HEK293 (cell line): ENCODE data around the gene CHD5.

ENCODE experiments used
- CTCF ChIA-PET: fragments of 350-600 bp; formaldehyde crosslinking; extraction: SDS; loops from one replicate; lab custom pipeline; 2021; ENCODE audit warnings: antibody characterized with exemption; lab: Yijun Ruan, JAX
- POLR2A ChIA-PET: fragments of 300-600 bp; formaldehyde crosslinking; extraction: SDS; loops from one replicate; lab custom pipeline; 2020; ENCODE audit warnings: antibody characterized with exemption, inconsistent platforms; lab: Yijun Ruan, JAX
- H3K27ac ChIP-seq: fragments of 200-500 bp; sonication (Bioruptor generic); 2 replicates; pipeline ENCODE4 v1.5.1; 2014; ENCODE audit warnings: low read depth, low read length, control low read depth, inconsistent platforms; ENCODE audit errors: extremely low read depth
- H3K36me3 ChIP-seq, 2 experiments: fragments of 200-500 bp in 1 of 2; sonication (Bioruptor generic) in 1 of 2; 1 replicate in 1 of 2; 2 replicates in 1 of 2; pipeline ENCODE4 v1.5.1; 2014 to 2017; ENCODE audit warnings: inconsistent platforms in 2 of 2, low read length in 2 of 2; ENCODE audit not compliant: control insufficient read depth in 2 of 2, insufficient read depth in 1 of 2
- H3K4me1 ChIP-seq: fragments of 200-500 bp; sonication (Bioruptor generic); 2 replicates; pipeline ENCODE4 v1.5.1; 2014; ENCODE audit warnings: mild to moderate bottlenecking, low read length, inconsistent platforms; ENCODE audit not compliant: control insufficient read depth, insufficient read depth
- H3K4me3 ChIP-seq: 2 replicates; pipeline ENCODE4 v1.5.1; 2011; ENCODE audit warnings: low read depth, mild to moderate bottlenecking, control low read depth, low read length, moderate library complexity
- H3K9me3 ChIP-seq: fragments of 200-500 bp; sonication (Bioruptor generic); 2 replicates; pipeline ENCODE4 v1.5.1; 2014; ENCODE audit warnings: low read depth, low read length, inconsistent platforms; ENCODE audit not compliant: control insufficient read depth, insufficient read depth
- HOXC10 ChIP-seq: sonication (generic); formaldehyde crosslinking; IDR thresholded peaks from 2 replicates; pipeline ENCODE4 v1.8.1; 2023; ENCODE audit warnings: mild to moderate bottlenecking, missing genetic modification reagents
- IKZF3 ChIP-seq: fragments of 450-650 bp; IDR thresholded peaks from 2 replicates; pipeline ENCODE4 v1.5.0; 2018; ENCODE audit warnings: missing biosample characterization, mild to moderate bottlenecking, missing genetic modification characterization, moderate library complexity
- KLF1 ChIP-seq: fragments of 450-650 bp; formaldehyde crosslinking; IDR thresholded peaks from 2 replicates; pipeline ENCODE4 v1.5.1; 2016; ENCODE audit warnings: missing biosample characterization, missing genetic modification characterization
- SETDB1 ChIP-seq: IDR thresholded peaks from one replicate; pipeline ENCODE4 v1.6.1; 2017; ENCODE audit warnings: mild to moderate bottlenecking, low read length, moderate library complexity, mixed read lengths; ENCODE audit not compliant: insufficient read length
- SP3 ChIP-seq: fragments of 450-650 bp; formaldehyde crosslinking; IDR thresholded peaks from 2 replicates; pipeline ENCODE4 v1.5.1; 2016; ENCODE audit warnings: missing biosample characterization, missing genetic modification characterization
- ZBTB17 ChIP-seq: fragments of 450-650 bp; formaldehyde crosslinking; IDR thresholded peaks from 2 replicates; pipeline ENCODE4 v1.5.1; 2016; ENCODE audit warnings: missing biosample characterization, missing genetic modification characterization
- ZNF335 ChIP-seq: fragments of 450-650 bp; formaldehyde crosslinking; conservative IDR thresholded peaks from 2 replicates; pipeline ENCODE4 v1.5.1; 2016; ENCODE audit warnings: missing biosample characterization, missing genetic modification characterization
- ZNF549 ChIP-seq: fragments of 450-650 bp; IDR thresholded peaks from 2 replicates; pipeline ENCODE4 v1.5.1; 2018; ENCODE audit warnings: missing biosample characterization, missing genetic modification characterization, mild to moderate bottlenecking, inconsistent platforms, moderate library complexity
- ZNF555 ChIP-seq: fragments of 450-650 bp; formaldehyde crosslinking; conservative IDR thresholded peaks from 2 replicates; pipeline ENCODE4 v1.5.1; 2017; ENCODE audit warnings: missing biosample characterization, mild to moderate bottlenecking, missing genetic modification characterization, inconsistent platforms
- ZNF560 ChIP-seq: fragments of 450-650 bp; formaldehyde crosslinking; IDR thresholded peaks from 2 replicates; pipeline ENCODE4 v1.5.1; 2017; ENCODE audit warnings: missing biosample characterization, missing genetic modification characterization, borderline replicate concordance
- ZNF561 ChIP-seq: fragments of 450-650 bp; IDR thresholded peaks from 2 replicates; pipeline ENCODE4 v1.5.1; 2018; ENCODE audit warnings: missing biosample characterization, missing genetic modification characterization, borderline replicate concordance
- ZNF571 ChIP-seq: fragments of 450-650 bp; formaldehyde crosslinking; IDR thresholded peaks from 2 replicates; pipeline ENCODE4 v1.5.0; 2017; ENCODE audit warnings: missing biosample characterization, missing genetic modification characterization
- ZNF660 ChIP-seq: fragments of 450-650 bp; IDR thresholded peaks from 2 replicates; pipeline ENCODE4 v1.5.1; 2018; ENCODE audit warnings: missing biosample characterization, mild to moderate bottlenecking, missing genetic modification characterization
- ZNF677 ChIP-seq: fragments of 450-650 bp; IDR thresholded peaks from 2 replicates; pipeline ENCODE4 v1.5.0; 2018; ENCODE audit warnings: missing biosample characterization, mild to moderate bottlenecking, missing genetic modification characterization, moderate library complexity
- ZNF791 ChIP-seq: fragments of 450-650 bp; formaldehyde crosslinking; IDR thresholded peaks from 2 replicates; pipeline ENCODE4 v1.5.1; 2016; ENCODE audit warnings: missing biosample characterization, missing genetic modification characterization
- ZXDB ChIP-seq: fragments of 450-650 bp; formaldehyde crosslinking; IDR thresholded peaks from 2 replicates; pipeline ENCODE4 v1.5.1; 2016; ENCODE audit warnings: missing biosample characterization, missing genetic modification characterization
- TF ChIP-seq, protein P1 (sequence below): fragments of 450-650 bp; formaldehyde crosslinking; conservative IDR thresholded peaks from 2 replicates; pipeline ENCODE4 v1.5.1; 2016; ENCODE audit warnings: low read depth, missing biosample characterization, missing genetic modification characterization
- TF ChIP-seq, protein P2 (sequence below): fragments of 450-650 bp; formaldehyde crosslinking; conservative IDR thresholded peaks from 2 replicates; pipeline ENCODE4 v1.5.1; 2016; ENCODE audit warnings: low read depth, missing biosample characterization, missing genetic modification characterization
- TF ChIP-seq, protein P3 (sequence below): fragments of 450-650 bp; formaldehyde crosslinking; IDR thresholded peaks from 2 replicates; pipeline ENCODE4 v1.5.1; 2016; ENCODE audit warnings: missing biosample characterization, missing genetic modification characterization
- TF ChIP-seq, protein P4 (sequence below): fragments of 450-650 bp; formaldehyde crosslinking; IDR thresholded peaks from 2 replicates; pipeline ENCODE4 v1.5.1; 2016; ENCODE audit warnings: missing biosample characterization, missing genetic modification characterization, borderline replicate concordance

Gene CHD5

DNA sequence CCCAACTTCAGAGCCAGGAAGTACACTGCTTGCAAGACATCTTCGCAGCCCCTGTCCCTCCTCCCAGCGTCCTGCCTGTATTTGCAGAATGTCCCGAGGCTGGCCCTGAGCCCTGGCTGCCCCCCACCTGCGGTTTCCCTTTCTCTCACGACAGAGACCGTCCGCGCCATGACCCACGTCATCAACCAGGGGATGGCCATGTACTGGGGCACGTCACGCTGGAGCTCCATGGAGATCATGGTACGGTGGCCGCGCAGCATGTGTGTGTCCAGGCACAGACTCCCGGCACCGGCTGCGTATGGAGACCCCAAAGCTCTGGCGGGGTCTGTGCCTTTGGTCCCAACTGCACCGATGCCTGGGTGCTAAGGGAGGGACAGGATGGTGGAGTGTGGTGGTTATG is 85.9 kb downstream of the CHD5 start (continued):
- TF ChIP-seq, protein P1, sequence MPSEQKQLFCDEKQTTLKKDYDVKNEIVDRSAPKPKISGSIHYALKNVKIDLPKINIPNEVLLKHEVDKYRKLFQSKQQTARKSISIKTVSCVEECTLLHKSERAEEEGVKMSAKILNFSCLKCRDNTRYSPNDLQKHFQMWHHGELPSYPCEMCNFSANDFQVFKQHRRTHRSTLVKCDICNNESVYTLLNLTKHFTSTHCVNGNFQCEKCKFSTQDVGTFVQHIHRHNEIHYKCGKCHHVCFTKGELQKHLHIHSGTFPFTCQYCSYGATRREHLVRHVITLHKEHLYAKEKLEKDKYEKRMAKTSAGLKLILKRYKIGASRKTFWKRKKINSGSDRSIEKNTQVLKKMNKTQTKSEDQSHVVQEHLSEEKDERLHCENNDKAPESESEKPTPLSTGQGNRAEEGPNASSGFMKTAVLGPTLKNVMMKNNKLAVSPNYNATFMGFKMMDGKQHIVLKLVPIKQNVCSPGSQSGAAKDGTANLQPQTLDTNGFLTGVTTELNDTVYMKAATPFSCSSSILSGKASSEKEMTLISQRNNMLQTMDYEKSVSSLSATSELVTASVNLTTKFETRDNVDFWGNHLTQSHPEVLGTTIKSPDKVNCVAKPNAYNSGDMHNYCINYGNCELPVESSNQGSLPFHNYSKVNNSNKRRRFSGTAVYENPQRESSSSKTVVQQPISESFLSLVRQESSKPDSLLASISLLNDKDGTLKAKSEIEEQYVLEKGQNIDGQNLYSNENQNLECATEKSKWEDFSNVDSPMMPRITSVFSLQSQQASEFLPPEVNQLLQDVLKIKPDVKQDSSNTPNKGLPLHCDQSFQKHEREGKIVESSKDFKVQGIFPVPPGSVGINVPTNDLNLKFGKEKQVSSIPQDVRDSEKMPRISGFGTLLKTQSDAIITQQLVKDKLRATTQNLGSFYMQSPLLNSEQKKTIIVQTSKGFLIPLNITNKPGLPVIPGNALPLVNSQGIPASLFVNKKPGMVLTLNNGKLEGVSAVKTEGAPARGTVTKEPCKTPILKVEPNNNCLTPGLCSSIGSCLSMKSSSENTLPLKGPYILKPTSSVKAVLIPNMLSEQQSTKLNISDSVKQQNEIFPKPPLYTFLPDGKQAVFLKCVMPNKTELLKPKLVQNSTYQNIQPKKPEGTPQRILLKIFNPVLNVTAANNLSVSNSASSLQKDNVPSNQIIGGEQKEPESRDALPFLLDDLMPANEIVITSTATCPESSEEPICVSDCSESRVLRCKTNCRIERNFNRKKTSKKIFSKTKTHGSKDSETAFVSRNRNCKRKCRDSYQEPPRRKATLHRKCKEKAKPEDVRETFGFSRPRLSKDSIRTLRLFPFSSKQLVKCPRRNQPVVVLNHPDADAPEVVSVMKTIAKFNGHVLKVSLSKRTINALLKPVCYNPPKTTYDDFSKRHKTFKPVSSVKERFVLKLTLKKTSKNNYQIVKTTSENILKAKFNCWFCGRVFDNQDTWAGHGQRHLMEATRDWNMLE, result no peak
- TF ChIP-seq ZNF677 (no peak), ZXDB (no peak), ZNF660 (tag by site-specific recombination) (no peak)
- TF ChIP-seq, protein P2, sequence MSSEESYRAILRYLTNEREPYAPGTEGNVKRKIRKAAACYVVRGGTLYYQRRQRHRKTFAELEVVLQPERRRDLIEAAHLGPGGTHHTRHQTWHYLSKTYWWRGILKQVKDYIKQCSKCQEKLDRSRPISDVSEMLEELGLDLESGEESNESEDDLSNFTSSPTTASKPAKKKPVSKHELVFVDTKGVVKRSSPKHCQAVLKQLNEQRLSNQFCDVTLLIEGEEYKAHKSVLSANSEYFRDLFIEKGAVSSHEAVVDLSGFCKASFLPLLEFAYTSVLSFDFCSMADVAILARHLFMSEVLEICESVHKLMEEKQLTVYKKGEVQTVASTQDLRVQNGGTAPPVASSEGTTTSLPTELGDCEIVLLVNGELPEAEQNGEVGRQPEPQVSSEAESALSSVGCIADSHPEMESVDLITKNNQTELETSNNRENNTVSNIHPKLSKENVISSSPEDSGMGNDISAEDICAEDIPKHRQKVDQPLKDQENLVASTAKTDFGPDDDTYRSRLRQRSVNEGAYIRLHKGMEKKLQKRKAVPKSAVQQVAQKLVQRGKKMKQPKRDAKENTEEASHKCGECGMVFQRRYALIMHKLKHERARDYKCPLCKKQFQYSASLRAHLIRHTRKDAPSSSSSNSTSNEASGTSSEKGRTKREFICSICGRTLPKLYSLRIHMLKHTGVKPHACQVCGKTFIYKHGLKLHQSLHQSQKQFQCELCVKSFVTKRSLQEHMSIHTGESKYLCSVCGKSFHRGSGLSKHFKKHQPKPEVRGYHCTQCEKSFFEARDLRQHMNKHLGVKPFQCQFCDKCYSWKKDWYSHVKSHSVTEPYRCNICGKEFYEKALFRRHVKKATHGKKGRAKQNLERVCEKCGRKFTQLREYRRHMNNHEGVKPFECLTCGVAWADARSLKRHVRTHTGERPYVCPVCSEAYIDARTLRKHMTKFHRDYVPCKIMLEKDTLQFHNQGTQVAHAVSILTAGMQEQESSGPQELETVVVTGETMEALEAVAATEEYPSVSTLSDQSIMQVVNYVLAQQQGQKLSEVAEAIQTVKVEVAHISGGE (tag by site-specific recombination), result no peak

DNA sequence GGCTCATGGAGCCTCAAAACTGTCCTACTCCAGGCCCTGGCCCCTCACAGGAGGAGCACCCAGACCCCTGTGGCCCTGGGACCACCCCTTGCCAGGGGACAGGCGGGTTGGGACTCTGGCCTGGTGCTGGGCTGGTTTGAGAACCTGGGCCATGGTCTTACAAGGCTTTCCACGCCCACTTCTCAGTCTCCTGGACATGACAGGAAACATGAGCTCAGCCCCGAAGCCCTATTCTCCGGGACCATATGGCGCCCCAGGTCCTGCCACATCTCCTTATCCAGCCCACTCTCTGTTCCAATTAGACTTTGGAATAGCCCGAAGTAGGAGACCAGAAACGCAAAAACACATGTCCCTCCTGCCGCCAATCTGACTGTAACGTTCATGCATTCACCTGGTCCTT is 86.5 kb downstream of the CHD5 start:
- Histone ChIP-seq H3K4me3 (no peak overlapping the region), H3K27ac (no peak overlapping the region), H3K4me1 (no peaks in the 10 kb centered on the region), H3K9me3 (no peaks in the 10 kb centered on the region), H3K36me3 (no peaks in the 10 kb centered on the region)
- TF ChIP-seq SP3 (tag by site-specific recombination) (no peak), HOXC10 (CRISPR knock-in tag) (no peak), ZNF555 (tag by site-specific recombination) (no peak), ZNF571 (tag by site-specific recombination) (no peak), ZXDB (no peak), IKZF3 (no peak), ZNF561 (no peak), ZNF560 (no peak), ZNF791 (tag by site-specific recombination) (no peak), SETDB1 (no peak), ZNF335 (tag by site-specific recombination) (no peak), ZBTB17 (no peak), KLF1 (tag by site-specific recombination) (no peak), ZNF549 (tag by site-specific recombination) (no peak)
- TF ChIP-seq, protein P3, sequence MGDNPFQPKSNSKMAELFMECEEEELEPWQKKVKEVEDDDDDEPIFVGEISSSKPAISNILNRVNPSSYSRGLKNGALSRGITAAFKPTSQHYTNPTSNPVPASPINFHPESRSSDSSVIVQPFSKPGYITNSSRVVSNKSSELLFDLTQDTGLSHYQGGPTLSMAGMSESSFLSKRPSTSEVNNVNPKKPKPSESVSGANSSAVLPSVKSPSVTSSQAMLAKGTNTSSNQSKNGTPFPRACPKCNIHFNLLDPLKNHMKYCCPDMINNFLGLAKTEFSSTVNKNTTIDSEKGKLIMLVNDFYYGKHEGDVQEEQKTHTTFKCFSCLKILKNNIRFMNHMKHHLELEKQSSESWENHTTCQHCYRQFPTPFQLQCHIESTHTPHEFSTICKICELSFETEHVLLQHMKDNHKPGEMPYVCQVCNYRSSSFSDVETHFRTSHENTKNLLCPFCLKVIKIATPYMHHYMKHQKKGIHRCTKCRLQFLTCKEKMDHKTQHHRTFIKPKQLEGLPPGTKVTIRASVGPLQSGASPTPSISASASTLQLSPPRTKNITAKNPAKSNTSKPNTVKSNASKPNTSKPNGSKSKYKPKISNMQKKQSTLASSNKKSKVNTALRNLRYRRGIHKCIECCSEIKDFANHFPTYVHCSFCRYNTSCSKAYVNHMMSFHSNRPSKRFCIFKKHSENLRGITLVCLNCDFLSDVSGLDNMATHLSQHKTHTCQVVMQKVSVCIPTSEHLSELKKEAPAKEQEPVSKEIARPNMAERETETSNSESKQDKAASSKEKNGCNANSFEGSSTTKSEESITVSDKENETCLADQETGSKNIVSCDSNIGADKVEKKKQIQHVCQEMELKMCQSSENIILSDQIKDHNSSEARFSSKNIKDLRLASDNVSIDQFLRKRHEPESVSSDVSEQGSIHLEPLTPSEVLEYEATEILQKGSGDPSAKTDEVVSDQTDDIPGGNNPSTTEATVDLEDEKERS, result no peak
- TF ChIP-seq, protein P4, sequence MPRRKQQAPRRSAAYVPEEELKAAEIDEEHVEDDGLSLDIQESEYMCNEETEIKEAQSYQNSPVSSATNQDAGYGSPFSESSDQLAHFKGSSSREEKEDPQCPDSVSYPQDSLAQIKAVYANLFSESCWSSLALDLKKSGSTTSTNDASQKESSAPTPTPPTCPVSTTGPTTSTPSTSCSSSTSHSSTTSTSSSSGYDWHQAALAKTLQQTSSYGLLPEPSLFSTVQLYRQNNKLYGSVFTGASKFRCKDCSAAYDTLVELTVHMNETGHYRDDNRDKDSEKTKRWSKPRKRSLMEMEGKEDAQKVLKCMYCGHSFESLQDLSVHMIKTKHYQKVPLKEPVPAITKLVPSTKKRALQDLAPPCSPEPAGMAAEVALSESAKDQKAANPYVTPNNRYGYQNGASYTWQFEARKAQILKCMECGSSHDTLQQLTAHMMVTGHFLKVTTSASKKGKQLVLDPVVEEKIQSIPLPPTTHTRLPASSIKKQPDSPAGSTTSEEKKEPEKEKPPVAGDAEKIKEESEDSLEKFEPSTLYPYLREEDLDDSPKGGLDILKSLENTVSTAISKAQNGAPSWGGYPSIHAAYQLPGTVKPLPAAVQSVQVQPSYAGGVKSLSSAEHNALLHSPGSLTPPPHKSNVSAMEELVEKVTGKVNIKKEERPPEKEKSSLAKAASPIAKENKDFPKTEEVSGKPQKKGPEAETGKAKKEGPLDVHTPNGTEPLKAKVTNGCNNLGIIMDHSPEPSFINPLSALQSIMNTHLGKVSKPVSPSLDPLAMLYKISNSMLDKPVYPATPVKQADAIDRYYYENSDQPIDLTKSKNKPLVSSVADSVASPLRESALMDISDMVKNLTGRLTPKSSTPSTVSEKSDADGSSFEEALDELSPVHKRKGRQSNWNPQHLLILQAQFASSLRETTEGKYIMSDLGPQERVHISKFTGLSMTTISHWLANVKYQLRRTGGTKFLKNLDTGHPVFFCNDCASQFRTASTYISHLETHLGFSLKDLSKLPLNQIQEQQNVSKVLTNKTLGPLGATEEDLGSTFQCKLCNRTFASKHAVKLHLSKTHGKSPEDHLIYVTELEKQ (tag by site-specific recombination), result no peak
- POLR2A ChIA-PET, result no interaction called here
- CTCF ChIA-PET, result interaction anchor here (0.7 kb wide), 1 partner anchor 95 kb away, joined by 4 read pairs; no protein-coding TSS in a partner anchor
